CD4-positive, alpha-beta T cell treated with Interleukin-1 beta for 1 hour (primary cell): ENCODE results near the gene BABAM2.

Source experiments
- DNase-seq, 2 donors: peaks; one replicate each; pipeline ENCODE4 v3.0.0-alpha.2; 2020 to 2022

Gene BABAM2

GRCh38 chr2:28352104-28352503, 461.6 kb downstream of the BABAM2 start:
- no peak for DNase-seq

- DNase-seq: no peak
These were observed 462.2 kb downstream of the BABAM2 start for GRCh38 chr2:28352610-28353195.

GRCh38 chr2:28354920-28355520, 464.5 kb downstream of the BABAM2 start:
- DNase-seq: no peak

- no peak for DNase-seq
These were observed 465.1 kb downstream of the BABAM2 start for GRCh38 chr2:28355521-28356094.

GRCh38 chr2:28356095-28356911, 465.8 kb downstream of the BABAM2 start:
- DNase-seq: peak; percentile 47 to 59

GRCh38 chr2:28357055-28357454, 466.5 kb downstream of the BABAM2 start:
- no peak for DNase-seq

GRCh38 chr2:28357948-28358667, 467.6 kb downstream of the BABAM2 start:
- no peak for DNase-seq

GRCh38 chr2:28358668-28359201, 468.2 kb downstream of the BABAM2 start:
- no peak for DNase-seq

GRCh38 chr2:28359222-28360057, 468.9 kb downstream of the BABAM2 start:
- DNase-seq: peak; percentile 88 to 90

- DNase-seq: peak in 1 of 2 donors; percentile 44
These were observed 469.7 kb downstream of the BABAM2 start for GRCh38 chr2:28360058-28360717.

GRCh38 chr2:28360718-28361293, 470.3 kb downstream of the BABAM2 start:
- peak in 1 of 2 donors; percentile 75 for DNase-seq

GRCh38 chr2:28361991-28362710, 471.6 kb downstream of the BABAM2 start:
- no peak for DNase-seq

GRCh38 chr2:28362991-28363521, 472.5 kb downstream of the BABAM2 start:
- no peak for DNase-seq

- no peak for DNase-seq
These were observed 473.3 kb downstream of the BABAM2 start for GRCh38 chr2:28363686-28364280.

GRCh38 chr2:28364610-28365009, 474.1 kb downstream of the BABAM2 start:
- no peak for DNase-seq

GRCh38 chr2:28365158-28365557, 474.6 kb downstream of the BABAM2 start:
- no peak for DNase-seq

GRCh38 chr2:28366149-28366495, 475.6 kb downstream of the BABAM2 start:
- DNase-seq: no peak

- DNase-seq: peak; percentile 68 to 80
These were observed 476.2 kb downstream of the BABAM2 start for GRCh38 chr2:28366496-28367282.
